Hepatocyte (in vitro differentiated cells): Measurements from ENCODE around the gene RNF152. TPM values are rescaled to one million over a fixed set of nuclear protein-coding genes. Genes with fewer than 3 reads are reported as not detected.

Experiments used
- DNase-seq: peaks from one replicate; pipeline ENCODE4 v3.0.0-alpha.2; 2016; ENCODE audit warnings: low spot score
- H2AFZ ChIP-seq: fragments of 200-600 bp; sonication (generic); 2 replicates; pipeline ENCODE4 v1.6.0; 2016; ENCODE audit warnings: antibody characterized with exemption, mild to moderate bottlenecking
- H3K27ac ChIP-seq: fragments of 200-600 bp; sonication (generic); 2 replicates; pipeline ENCODE4 v1.5.1; 2016; ENCODE audit warnings: mild to moderate bottlenecking
- H3K27me3 ChIP-seq: fragments of 200-600 bp; sonication (generic); 2 replicates; pipeline ENCODE4 v1.6.1; 2016
- H3K36me3 ChIP-seq: fragments of 200-600 bp; sonication (generic); replicated peaks from 2 replicates; pipeline ENCODE4 v1.5.1; 2016; ENCODE audit warnings: low read depth; ENCODE audit not compliant: insufficient read depth
- H3K4me1 ChIP-seq: fragments of 200-600 bp; sonication (generic); 2 replicates; pipeline ENCODE4 v1.5.1; 2016; ENCODE audit warnings: mild to moderate bottlenecking, moderate library complexity; ENCODE audit not compliant: insufficient read depth
- H3K4me2 ChIP-seq: fragments of 200-600 bp; sonication (generic); 2 replicates; pipeline ENCODE4 v1.6.0; 2016
- H3K4me3 ChIP-seq: fragments of 200-600 bp; sonication (generic); 2 replicates; pipeline ENCODE4 v1.5.1; 2016; ENCODE audit warnings: mild to moderate bottlenecking
- H3K79me2 ChIP-seq: fragments of 200-600 bp; sonication (generic); 2 replicates; pipeline ENCODE4 v1.6.0; 2017; ENCODE audit warnings: mild to moderate bottlenecking
- H3K9me2 ChIP-seq: fragments of 200-600 bp; sonication (generic); replicated peaks from 2 replicates; pipeline ENCODE4 v1.6.0; 2017; ENCODE audit warnings: mild to moderate bottlenecking; ENCODE audit not compliant: insufficient read depth
- H3K9me3 ChIP-seq: fragments of 200-600 bp; sonication (generic); 2 replicates; pipeline ENCODE4 v1.5.1; 2016; ENCODE audit warnings: low read depth, mild to moderate bottlenecking
- H4K20me1 ChIP-seq: fragments of 200-600 bp; sonication (generic); 2 replicates; pipeline ENCODE4 v1.6.0; 2016; ENCODE audit warnings: mild to moderate bottlenecking; ENCODE audit not compliant: insufficient read depth, poor library complexity, severe bottlenecking
- EZH2 ChIP-seq: fragments of 200-600 bp; sonication (generic); IDR thresholded peaks from 2 replicates; pipeline ENCODE4 v1.6.1; 2016; ENCODE audit warnings: antibody characterized with exemption, mild to moderate bottlenecking, borderline replicate concordance
- EZH2phosphoT487 ChIP-seq: fragments of 200-600 bp; sonication (generic); IDR thresholded peaks from one replicate; pipeline ENCODE4 v1.6.1; 2018; ENCODE audit warnings: antibody characterized with exemption, mild to moderate bottlenecking, low read depth, moderate library complexity; ENCODE audit not compliant: unreplicated experiment, severe bottlenecking
- WGBS: methylation state at CpG from one replicate; pipeline ENCODE4 v1.1.6; 2016; ENCODE audit warnings: low lambda C conversion rate; ENCODE audit errors: missing lambda C conversion rate; 5-methylcytosine and 5-hydroxymethylcytosine counted together
- polyA plus RNA-seq: library from polyadenylated mRNA; unstranded; fragments of >200 nt; fragmentation: Nextera tagmentation; extraction: Ambion mirVana; gene quantifications from 2 replicates; pipeline ENCODE4 v1.2.1, GENCODE V29; 2016
- total RNA-seq: library from RNA; depleted of rRNA; stranded (reverse); fragments of >200 nt; gene quantifications from 2 replicates; pipeline ENCODE4 v1.2.3, GENCODE V29; 2014
- TF ChIP-seq, protein P1 (sequence below): fragments of 200-600 bp; sonication (generic); IDR thresholded peaks from 2 replicates; pipeline ENCODE4 v1.5.1; 2016; ENCODE audit warnings: antibody characterized with exemption, mild to moderate bottlenecking; ENCODE audit not compliant: poor library complexity

Gene RNF152
- 18.3 and 21.1 TPM in 2 replicates for total RNA-seq
- polyA plus RNA-seq: 2.0 and 4.2 TPM in 2 replicates

DNA sequence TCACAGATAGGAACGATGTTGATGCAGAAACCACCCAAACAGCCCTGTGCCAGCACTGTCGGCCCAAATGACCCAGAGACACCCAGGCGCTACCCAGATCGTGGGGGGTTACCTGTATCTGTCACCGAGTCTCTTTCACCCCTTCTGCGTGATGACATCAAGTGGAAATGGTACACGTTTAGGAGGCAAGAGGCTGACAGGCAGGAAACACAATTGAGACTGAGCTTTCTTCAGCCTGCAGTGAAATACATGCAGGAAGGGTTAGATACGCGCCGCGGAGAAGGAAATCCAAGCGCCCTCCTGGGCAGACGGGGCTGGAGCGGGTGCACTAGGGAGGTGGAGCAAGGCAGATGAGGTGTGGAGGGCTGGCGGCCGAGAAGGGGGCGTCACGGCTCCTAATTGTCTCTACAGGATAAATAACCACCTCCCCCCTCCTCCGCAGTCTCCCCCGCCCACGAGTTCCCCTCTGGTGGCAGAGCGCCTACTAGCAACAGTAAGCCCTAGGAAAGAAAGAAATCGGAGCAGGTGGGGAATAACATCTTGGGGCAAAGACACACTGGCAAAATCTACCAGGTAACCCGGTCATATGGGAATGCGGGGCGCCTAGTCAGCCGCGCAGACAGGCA is at the start of gene RNF152:
RNF152 (minus strand) TSS at position 325 of the 626 bp plus-strand sequence. CDS start 76,544 bp downstream, outside the sequence.
- peak; percentile 61 for DNase-seq
- Histone ChIP-seq H3K9me2 (no peaks in the 10 kb centered on the region), H3K36me3 (no peaks in the 10 kb centered on the region), H3K4me2 (peak within 1 kb of the TSS; percentile 97), H3K27ac (peak within 1 kb of the TSS; percentile 83), H4K20me1 (no peaks in the 10 kb centered on the region), H2AFZ (peak within 1 kb of the TSS; percentile 98), H3K79me2 (peaks cover 36% of the 10 kb centered on the region), H3K4me1 (peaks cover 21% of the 10 kb centered on the region), H3K9me3 (no peaks in the 10 kb centered on the region), H3K4me3 (peak within 1 kb of the TSS; percentile 99), H3K27me3 (no peaks in the 10 kb centered on the region)
- TF ChIP-seq EZH2phosphoT487: no peak
- TF ChIP-seq, protein P1, sequence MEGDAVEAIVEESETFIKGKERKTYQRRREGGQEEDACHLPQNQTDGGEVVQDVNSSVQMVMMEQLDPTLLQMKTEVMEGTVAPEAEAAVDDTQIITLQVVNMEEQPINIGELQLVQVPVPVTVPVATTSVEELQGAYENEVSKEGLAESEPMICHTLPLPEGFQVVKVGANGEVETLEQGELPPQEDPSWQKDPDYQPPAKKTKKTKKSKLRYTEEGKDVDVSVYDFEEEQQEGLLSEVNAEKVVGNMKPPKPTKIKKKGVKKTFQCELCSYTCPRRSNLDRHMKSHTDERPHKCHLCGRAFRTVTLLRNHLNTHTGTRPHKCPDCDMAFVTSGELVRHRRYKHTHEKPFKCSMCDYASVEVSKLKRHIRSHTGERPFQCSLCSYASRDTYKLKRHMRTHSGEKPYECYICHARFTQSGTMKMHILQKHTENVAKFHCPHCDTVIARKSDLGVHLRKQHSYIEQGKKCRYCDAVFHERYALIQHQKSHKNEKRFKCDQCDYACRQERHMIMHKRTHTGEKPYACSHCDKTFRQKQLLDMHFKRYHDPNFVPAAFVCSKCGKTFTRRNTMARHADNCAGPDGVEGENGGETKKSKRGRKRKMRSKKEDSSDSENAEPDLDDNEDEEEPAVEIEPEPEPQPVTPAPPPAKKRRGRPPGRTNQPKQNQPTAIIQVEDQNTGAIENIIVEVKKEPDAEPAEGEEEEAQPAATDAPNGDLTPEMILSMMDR: peak; percentile 23
- no peak for TF ChIP-seq EZH2
- 7% methylated on average over 26 of the region's 28 CpGs for WGBS

DNA sequence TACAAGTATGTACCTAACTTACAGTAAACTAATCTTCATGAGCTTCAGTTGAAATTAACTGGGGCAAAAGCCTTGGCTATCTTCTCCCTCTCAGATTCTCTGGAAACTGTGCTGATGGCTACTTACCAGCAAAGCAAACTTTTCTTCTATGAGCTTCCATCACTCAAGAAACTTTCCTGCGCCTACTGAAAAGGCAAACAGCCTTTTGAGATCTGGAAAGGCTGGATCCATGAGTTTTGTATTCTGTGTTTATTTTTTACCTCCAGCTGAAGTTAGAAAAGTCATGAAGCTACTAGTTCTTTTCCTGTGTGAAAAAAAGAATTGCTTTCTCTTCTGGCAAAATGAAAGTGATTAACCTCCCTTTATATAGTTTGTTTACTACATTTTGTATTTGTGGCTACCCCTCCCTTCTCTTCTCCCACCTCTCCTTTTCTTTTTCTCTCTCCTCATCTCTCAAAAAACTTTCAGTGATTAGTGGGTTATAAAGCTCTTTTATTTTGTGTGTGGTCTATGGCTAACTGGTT is 49.2 kb upstream of the RNF152 start:
- Histone ChIP-seq H3K36me3 (no peaks in the 10 kb centered on the region), H3K4me1 (no peaks in the 10 kb centered on the region), H3K79me2 (no peaks in the 10 kb centered on the region), H4K20me1 (no peaks in the 10 kb centered on the region), H3K9me3 (no peaks in the 10 kb centered on the region), H3K27ac (no peak overlapping the region), H3K4me2 (no peak overlapping the region), H3K27me3 (no peaks in the 10 kb centered on the region), H2AFZ (no peak overlapping the region), H3K4me3 (no peak overlapping the region), H3K9me2 (no peaks in the 10 kb centered on the region)
- 86% methylated on average over 1 of the region's 1 CpG for WGBS
- no peak for DNase-seq
- TF ChIP-seq EZH2 (no peak), EZH2phosphoT487 (no peak)
- TF ChIP-seq, protein P1: no peak

- Histone ChIP-seq H3K4me1 (no peaks in the 10 kb centered on the region), H2AFZ (no peak overlapping the region)
- DNase-seq: no peak
Observed at GRCh38 chr18:61939046-61939674, 46.4 kb upstream of the RNF152 start.

More at GRCh38 chr18:61939046-61939674, 46.4 kb upstream of the RNF152 start:
- no peak overlapping the region for H3K4me3 ChIP-seq
- no peaks in the 10 kb centered on the region for H3K27me3 ChIP-seq
- no peaks in the 10 kb centered on the region for H3K9me3 ChIP-seq
- WGBS: 88% methylated on average over 4 of the region's 4 CpGs
- TF ChIP-seq, protein P1: no peak
- TF ChIP-seq EZH2: no peak
- TF ChIP-seq EZH2phosphoT487: no peak
- H3K79me2 ChIP-seq: no peaks in the 10 kb centered on the region
- H3K27ac ChIP-seq: peak overlapping the region; percentile 61
- H3K36me3 ChIP-seq: no peaks in the 10 kb centered on the region
- no peak overlapping the region for H3K4me2 ChIP-seq
- H3K9me2 ChIP-seq: no peaks in the 10 kb centered on the region
- H4K20me1 ChIP-seq: no peaks in the 10 kb centered on the region
